ENCODE measurements around the gene CCDC172.

GRCh38 chr10:116421815-116422214, 97.6 kb downstream of the CCDC172 start:
- TF ChIP-seq CTCF (conservative IDR thresholded peaks at IDR 0.05; ENCODE audit: low read length) = no peak
- no peak for TF ChIP-seq EZH2phosphoT487 (IDR thresholded peaks at IDR 0.05; ENCODE audit: borderline replicate concordance)
